ENCODE data around the gene RASD1. TPM values are rescaled to one million over a fixed set of nuclear protein-coding genes. Genes with fewer than 3 reads are reported as not detected.
"Not testable (repeated sequence)": the region's sequence is repeated elsewhere in the genome, so short reads cannot be mapped to it uniquely, and the experiment has no call there.

Gene RASD1
- total RNA-seq, 2 experiments from 2014 or later, result 0.42 to 0.61 TPM

DNA sequence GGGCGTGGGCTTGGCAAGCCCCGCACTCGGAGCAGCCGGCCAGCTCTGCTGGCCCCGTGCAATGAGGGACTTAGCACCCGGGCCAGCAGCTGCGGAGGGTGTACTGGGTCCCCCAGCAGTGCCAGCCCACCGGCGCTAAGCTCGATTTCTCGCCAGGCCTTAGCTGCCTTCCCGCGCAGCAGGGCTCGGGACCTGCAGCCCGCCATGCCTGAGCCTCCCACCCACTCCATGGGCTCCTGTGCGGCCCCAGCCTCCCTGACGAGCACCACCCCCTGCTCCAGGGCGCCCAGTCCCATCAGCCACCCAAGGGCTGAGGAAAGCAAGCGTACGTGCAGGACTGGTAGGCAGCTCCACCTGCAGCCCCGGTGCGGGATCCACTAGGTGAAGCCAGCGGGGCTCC, 9.8 kb downstream of the RASD1 start:
- CTCF ChIA-PET, POLR2A ChIA-PET: not testable (repeated sequence)

DNA sequence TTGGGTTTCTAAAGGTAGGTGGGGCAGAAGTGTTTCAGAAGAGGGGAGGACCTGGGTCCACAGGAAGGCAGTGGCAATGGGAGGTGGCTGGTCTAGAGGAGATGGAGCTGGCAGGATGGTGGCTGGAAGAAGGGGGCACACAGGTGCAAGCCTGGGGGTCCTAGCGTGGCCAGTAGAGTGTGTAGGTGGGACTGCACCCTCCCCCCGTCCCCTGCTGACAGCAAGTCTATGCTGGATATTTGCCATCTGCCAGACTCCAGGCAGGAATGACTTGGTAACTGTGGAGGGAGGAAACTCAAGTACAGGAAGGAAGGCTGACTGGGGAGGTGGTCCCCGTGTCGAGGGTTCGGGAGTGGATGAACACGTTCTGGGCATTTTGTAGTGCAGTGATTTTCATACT, 10.8 kb downstream of the RASD1 start:
- POLR2A ChIA-PET, result no interaction called here
- CTCF ChIA-PET, result interaction anchor here (0.9 kb wide), 1 partner anchor 130 kb away, joined by 3 read pairs; no protein-coding TSS in a partner anchor

DNA sequence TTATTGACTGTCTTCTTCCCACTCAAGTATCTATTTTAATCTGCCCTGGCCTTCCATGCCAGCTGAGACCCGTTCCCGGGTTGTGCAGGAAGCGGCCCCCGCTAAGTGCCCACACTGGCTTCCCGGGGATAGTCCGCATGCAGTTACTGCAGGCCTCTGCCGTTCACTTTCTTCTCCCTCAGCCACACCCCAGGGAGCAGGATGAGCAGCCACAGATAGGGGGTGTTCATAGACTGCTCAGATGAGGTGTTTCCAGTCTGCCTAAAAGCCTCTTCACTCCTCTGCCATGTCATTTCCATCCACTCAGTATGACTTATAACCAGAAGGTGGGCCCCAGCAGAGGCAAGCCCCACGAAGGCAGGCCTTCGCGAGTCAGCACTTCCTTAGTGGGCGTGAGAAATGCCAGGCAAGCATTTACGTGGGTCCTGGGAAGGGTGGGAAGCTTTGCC, 11.7 kb downstream of the RASD1 start:
- POLR2A ChIA-PET, result no interaction called here

DNA sequence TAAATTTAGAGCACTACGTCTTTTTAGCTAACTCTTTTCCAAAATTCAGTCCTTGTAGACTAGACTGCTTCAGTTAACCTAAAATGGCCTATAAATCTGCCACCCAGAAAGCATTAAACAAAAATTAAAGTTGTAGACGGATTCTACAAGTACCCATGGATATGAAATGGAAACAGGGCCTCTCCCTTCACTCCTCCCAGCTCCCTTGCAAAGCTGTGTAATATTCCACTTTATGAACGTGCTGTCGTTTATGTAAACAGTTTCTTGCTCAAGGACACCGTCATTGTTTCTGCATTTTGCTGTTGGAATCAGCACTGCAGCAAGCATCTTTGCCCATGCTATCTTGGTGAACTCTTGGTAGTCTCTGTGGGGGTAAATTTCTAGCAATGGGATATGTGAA, 14.3 kb downstream of the RASD1 start:
- CTCF ChIA-PET, result no interaction called here
- POLR2A ChIA-PET, result interaction anchor here (0.6 kb wide), 1 partner anchor 211 kb away, joined by 3 read pairs; no protein-coding TSS in a partner anchor

More for the DNA sequence above, 11.7 kb downstream of the RASD1 start:
- CTCF ChIA-PET, result interaction anchor here (0.9 kb wide), 1 partner anchor 129 kb away, joined by 3 read pairs; no protein-coding TSS in a partner anchor

DNA sequence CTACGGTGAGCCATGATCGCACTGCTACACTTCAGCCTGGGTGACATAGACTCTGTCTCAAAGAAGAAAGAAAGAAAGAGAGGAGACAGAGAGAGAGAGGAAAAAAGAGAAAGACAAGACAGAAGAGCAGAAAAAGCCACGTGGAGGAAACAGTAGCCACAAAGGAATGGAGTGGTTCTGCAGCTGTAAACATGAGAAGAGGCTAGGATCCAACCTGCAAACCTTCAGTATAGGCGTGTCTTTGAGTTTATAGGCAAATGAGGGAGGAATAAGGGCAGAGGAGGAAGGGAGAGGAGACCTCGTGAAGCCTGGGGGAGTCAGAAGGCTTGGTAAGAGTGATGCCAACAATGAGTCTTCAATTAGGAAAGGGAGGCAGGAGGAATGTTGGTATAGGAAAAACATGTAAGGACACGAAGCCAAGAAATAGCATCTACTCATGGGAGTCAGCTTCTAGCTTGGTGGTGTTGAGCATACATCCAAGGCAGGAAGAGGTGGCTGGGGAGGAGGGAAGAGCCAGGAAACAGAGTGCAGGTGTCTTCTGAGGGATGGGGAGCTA, 15.5 kb downstream of the RASD1 start:
- POLR2A ChIA-PET, result no interaction called here

DNA sequence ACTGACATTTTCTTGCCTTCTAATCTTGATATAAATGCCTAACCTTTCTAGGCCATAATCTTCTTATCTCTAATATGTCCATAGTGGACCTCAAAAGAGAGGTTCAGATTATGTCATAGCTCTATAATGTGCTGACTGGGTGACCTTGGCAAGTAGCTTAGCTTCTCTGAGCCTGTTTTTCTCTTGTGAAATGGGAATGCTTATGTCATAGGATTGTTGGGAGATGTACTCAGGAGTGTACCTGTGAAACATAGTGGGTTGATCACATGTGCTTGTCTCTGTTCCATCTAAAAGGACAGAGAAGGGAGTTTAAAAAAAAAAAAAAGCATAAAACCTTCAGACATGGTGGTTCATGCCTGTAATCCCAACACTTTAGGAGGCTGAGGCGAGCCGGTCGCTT, 17.0 kb downstream of the RASD1 start:
- ChIA-PET CTCF (no interaction called here), POLR2A (no interaction called here)

More for the DNA sequence above, 15.5 kb downstream of the RASD1 start:
- CTCF ChIA-PET, result interaction anchor here (0.8 kb wide), 1 partner anchor 17 kb away, joined by 4 read pairs; no protein-coding TSS in a partner anchor

DNA sequence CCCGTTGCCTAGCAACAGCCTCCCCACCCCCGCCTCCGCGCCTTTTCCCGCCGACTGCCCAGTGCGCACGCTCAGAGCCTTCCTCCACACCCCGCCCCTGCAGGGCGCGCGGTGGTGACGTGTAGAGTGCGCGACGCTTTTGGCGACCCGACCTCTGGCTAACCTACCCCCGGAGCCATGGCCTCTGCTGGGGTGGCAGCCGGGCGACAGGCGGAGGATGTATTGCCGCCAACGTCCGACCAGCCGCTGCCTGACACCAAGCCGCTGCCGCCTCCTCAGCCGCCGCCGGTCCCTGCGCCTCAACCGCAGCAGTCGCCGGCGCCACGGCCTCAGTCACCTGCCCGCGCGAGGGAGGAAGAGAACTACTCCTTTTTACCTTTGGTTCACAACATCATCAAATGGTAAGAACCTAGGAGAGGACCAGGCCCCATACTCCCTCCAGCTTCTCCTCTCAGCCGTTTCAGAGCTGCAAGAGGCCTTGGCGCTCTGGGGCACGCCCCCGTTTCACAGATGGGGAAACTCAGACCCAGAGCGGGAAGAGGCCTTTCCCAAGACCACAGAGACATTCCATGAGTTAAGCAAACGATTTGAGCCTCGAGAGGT, 19.2 kb downstream of the RASD1 start, which contains the start of gene MED9:
TSS of gene MED9 (plus strand) at position 136 of the 603 bp plus-strand sequence. CDS start at position 178, 42 bp downstream.
- ChIA-PET POLR2A (no interaction called here), CTCF (interaction anchor here (0.6 kb wide), 1 partner anchor 20 kb away, joined by 3 read pairs; no protein-coding TSS in a partner anchor)

DNA sequence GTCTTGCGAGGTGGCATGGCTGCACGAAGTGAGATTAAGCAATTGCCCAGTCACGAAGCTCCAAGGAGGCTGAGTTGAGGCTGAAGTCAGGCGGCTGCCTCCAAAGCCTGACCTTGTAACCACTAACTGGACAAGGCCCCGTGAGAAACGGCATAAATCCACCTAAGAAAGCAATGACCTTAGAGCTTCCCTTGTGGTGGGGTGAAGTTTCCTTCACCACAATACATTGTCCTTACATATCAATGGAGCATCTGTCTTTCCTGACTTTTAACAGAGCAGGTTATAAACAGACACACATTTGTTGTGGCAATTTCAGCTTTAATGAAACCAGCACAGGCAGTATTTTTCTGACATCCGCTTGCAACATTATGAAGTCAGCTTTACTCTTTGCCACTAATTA, 21.9 kb downstream of the RASD1 start:
- POLR2A ChIA-PET, result no interaction called here
- CTCF ChIA-PET, result interaction anchor here (0.6 kb wide), 1 partner anchor 56 kb away, joined by 3 read pairs; no protein-coding TSS in a partner anchor

DNA sequence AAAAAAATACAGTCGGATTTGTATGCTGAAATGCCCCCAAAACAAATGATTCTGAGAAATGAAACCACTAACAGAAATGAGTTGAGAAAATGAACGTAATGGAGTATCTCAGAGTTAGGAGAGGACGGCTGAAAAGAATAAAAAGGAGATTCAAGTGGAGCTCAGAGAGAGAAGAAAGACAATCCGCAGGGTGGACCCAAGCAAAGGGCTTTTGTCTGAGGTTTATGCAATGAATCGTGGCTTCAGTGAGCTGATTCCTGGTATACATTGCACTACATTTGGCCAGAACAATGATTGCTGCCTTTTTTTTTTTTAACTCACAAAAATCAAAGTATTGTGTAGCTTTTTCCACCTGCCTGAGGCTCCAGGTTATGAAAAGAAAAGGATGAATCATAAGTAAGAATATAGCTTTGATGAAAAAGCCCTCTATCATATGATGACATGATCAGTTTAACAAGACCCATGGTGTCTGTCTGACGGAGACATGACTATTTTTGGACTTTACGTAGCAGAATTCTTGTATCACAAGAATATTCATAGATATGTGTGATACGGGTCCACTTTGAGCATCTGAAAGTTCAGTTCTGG, 23.8 kb downstream of the RASD1 start:
- ChIA-PET CTCF (interaction anchor here (0.6 to 1.5 kb wide), 4 partner anchors 24 to 487 kb away, joined by 3 to 4 read pairs (median 4); partner anchors contain the start of gene RASD1), POLR2A (no interaction called here)

DNA sequence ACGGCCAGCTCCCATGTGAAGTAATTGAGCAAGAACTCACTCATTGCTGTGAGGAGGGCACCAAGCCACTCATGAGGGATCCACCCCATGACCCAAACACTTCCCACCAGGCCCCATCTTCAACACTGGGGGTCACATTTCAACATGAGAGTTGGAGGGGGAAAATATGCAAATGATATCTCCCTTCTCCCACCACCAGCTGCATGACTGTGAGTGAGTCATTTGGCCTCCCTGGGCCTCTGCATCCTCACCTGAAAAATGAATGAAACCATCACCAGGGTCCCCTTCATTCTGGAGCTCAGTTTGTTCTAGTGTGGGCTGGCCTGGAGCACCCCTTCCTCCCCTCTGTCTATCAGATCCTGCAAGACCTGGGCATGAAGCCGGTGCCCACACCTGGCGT, 26.2 kb downstream of the RASD1 start:
- ChIA-PET POLR2A (no interaction called here), CTCF (no interaction called here)

DNA sequence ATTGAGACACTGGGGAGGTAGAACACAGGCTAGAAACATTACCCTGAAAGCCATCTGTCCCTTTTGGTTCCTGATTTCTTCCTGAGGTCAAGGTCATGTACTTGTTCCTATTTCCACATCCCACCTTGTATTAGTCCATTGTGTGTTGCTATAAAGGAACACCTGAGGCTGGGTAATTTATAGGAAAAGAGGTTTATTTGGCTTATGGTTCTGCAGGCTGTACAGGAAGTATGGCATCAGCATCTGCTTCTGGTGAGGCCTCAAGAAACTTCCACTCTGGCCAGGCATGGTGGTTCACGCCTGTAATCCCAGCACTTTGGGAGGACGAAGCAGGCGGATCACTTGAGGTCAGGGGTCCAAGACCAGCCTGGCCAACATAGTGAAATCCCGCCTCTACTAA, 26.8 kb downstream of the RASD1 start:
- ChIA-PET POLR2A (no interaction called here), CTCF (no interaction called here)

DNA sequence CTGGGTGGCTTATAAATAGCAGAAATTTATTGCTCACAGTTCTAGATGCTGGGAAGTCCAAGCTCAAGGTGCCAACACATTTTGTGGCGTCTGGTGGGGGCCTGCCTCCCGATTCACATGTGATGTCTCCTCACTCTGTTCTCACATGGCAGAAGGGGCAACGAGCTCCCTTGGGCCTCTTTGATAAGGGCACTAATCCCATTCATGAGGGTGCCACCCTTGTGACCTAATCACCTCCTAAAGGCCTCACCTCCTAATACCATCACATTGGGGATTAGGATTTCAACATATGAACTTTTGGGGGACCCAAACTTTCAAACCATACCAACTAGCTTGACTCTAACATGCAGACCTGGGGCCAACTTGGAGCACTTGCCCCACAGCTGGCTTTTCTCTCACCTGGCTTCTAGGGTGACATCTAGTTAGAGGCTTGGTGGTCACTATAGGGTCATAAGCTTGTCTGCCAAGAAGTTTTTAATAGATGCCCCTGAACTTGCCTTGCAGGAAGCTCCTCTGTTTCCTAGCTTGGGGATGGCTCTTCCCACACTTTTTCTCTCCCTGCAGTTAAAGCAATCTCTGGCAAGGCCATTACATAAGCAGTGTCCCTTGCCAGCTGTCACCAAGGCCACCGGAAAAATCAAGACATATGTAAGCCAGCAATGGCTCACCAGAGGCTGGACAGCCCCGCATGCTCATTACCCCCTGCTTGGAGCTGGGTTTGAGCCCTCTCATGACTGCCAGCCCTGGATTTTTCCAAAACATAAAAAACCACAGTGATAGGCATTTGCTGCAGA, 27.8 kb downstream of the RASD1 start:
- POLR2A ChIA-PET, result no interaction called here
- CTCF ChIA-PET, result interaction anchor here (0.6 kb wide), 1 partner anchor 261 kb away, joined by 3 read pairs; no protein-coding TSS in a partner anchor

DNA sequence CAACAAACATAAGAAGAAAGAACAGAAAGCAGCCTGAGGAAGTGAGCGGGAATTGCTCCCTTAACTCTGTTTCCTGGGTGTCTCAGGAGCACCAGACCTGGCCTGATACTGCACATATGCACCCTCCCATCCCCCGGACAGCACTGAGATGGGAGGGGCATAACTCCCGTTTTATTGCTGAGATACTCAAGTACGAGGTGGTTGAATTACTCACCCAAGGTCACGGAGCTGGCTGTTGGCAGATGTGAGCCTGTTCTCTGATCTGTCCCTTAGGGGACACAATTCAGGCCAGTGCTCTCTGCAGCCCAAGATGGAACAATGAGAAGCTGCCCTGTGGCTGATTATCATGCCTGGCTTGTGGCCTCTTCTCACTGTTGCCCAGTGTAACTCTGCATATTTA, 28.5 kb downstream of the RASD1 start:
- CTCF ChIA-PET, result interaction anchor here (0.6 kb wide), 1 partner anchor 260 kb away, joined by 3 read pairs; no protein-coding TSS in a partner anchor
- POLR2A ChIA-PET, result no interaction called here

DNA sequence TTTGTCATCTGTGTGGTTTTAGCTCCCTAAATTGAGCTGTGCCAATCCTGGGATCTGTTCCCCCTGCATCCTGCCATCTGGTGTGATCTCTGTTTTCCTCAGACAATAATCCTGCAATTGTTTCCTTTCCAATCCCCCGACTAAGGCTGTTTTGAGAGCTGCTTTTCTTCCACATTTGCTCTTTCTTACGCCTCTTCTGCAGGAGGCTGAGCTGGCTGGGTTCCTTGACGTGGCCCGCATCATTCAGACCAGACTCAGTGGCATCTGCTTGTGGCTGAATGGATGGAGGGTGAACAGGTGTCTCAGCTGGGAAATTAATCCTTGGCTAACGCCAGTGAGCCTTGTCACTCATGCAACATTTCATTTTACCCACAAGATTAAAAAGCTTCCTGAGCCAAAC, 29.2 kb downstream of the RASD1 start:
- CTCF ChIA-PET, result interaction anchor here (1.4 kb wide), 1 partner anchor 112 kb away, joined by 4 read pairs; no protein-coding TSS in a partner anchor
- POLR2A ChIA-PET, result no interaction called here

DNA sequence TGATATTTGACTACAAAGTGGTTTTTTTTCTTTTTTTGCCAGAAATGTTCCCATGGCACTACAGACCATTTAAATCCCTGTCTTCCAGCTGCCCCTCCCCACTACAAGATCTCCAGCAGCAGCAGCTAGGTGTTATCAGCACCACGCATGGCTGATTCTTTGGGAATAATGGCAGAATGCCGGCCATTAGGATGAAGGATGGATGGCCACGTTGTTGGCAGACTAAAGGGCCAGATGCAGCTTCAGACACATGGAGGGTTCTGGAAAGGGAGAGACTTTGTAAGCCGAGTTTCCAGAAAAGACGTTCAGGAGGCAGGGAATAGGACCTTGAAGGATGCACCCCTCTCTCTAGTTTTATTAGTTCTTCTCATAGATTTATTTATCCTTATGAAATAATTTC, 29.7 kb downstream of the RASD1 start:
- POLR2A ChIA-PET, result no interaction called here
- CTCF ChIA-PET, result interaction anchor here (1.4 kb wide), 1 partner anchor 112 kb away, joined by 4 read pairs; no protein-coding TSS in a partner anchor

DNA sequence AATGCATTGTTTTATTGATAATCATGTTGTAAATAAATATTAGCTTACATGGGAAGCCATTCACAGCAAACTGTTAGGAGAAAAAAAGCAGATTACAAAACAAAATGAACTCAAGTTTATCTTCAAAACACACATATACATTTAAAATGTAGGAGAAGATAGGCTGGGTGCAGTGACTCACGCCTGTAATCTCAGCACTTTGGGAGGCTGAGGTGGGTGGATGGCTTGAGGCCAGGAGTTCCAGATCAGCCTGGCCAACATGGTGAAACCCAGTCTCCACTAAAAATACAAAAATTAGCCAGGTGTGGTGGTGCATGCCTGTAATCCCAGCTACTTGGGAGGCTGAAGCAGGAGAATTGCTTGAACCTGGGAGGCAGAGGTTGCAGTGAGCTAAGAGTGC, 30.3 kb downstream of the RASD1 start:
- POLR2A ChIA-PET, result not testable (repeated sequence)
- CTCF ChIA-PET, result interaction anchor here (1.4 kb wide), 1 partner anchor 111 kb away, joined by 4 read pairs; no protein-coding TSS in a partner anchor

DNA sequence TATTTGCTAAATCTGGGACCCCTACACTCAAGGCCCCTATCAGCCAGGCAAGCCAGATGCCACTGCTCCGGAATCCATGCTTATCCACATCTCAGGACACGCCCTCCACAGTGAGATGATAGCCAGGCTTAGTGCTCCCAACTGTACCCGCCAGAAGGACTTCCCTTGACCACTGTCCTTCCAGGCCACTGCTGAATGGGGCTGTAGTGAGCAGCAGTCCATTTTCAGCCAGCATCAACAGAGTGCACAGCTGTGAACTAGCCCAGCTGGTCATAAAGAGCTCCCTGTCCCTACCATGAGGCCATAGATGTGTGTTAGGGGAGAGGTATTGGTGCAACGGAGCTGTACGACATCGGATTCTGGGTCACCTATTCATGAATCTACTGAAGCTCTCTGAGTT, 32.4 kb downstream of the RASD1 start:
- ChIA-PET CTCF (no interaction called here), POLR2A (interaction anchor here (0.5 kb wide), 1 partner anchor 285 kb away, joined by 3 read pairs; no protein-coding TSS in a partner anchor)

DNA sequence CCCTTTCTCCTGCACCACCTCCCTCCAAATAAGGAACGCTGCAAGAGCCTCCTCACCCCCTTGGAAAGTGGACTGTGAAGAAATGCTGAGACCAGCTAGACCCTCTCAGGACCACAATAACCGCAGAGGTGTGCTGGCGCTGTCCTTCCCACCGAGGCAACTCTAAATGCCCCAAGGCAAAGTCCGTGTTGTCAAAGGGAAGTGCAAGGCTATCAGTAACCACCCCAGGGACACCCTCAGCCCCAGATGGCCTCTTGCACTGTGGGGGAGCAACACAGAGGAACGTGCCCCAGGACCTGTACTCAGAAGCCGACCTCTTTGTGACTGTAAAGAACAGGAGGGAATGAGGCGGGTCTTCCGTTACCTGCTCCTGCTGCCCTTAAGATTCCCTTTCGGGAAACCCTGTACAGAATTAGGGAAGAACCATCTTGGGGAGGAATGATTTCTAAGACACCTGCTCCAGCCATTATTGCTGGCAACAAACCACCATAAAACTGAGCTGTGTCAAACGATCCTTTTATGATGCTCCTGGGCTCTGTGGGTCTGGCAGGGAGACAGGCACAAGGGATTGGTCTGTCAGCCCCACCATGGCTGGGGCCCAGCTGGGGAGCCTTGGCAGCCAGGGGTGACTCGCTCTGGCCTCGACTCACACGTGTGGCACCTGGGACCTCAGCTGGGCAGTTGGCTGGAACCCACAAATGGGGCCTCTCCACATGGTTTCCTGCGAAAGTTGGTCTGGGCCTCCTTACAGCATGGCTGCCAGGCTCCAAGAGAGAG, 34.0 kb downstream of the RASD1 start:
- CTCF ChIA-PET, result no interaction called here
- POLR2A ChIA-PET, result no interaction called here

DNA sequence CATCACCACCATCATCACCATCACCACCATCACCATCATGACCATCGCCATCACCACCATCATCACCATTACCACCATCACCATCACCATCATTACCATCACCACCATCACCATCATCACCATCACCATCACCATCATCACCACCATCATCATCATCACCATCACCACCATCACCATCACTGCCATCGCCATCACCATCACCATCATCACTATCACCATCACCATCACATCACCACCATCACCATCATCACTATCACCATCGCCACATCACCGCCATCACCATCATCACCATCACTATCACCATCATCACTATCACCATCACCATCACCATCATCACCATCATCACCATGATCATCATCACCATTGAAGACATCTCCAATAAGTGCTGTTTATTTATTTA, 36.2 kb downstream of the RASD1 start:
- CTCF ChIA-PET, result no interaction called here
- POLR2A ChIA-PET, result no interaction called here

All from activated CD8-positive, alpha-beta memory T cell treated with anti-CD3 and anti-CD28 coated beads for 36 hours (primary cell).